Activated naive CD8-positive, alpha-beta T cell treated with anti-CD3 and anti-CD28 coated beads for 36 hours (primary cell): ENCODE measurements around the gene C1QTNF9B. TPM values are rescaled to one million over a fixed set of nuclear protein-coding genes. Genes with fewer than 3 reads are reported as not detected.
"Not testable (repeated sequence)": the region's sequence is repeated elsewhere in the genome, so short reads cannot be mapped to it uniquely, and the experiment has no call there.

ENCODE experiments used
- DNase-seq: peaks from one replicate; pipeline ENCODE4 v3.0.0; 2021
- H3K27ac Mint-ChIP-seq: one replicate; pipeline ENCODE4 v1.8.0; 2022; ENCODE audit warnings: mild to moderate bottlenecking, moderate library complexity, mixed read lengths
- H3K27me3 Mint-ChIP-seq: one replicate; pipeline ENCODE4 v1.8.0; 2022; ENCODE audit warnings: mild to moderate bottlenecking, mixed read lengths
- H3K36me3 Mint-ChIP-seq: one replicate; pipeline ENCODE4 v1.8.0; 2021; ENCODE audit warnings: mild to moderate bottlenecking, mixed read lengths
- H3K4me1 Mint-ChIP-seq: one replicate; pipeline ENCODE4 v1.8.0; 2021; ENCODE audit warnings: mixed read lengths
- H3K4me3 Mint-ChIP-seq: one replicate; pipeline ENCODE4 v1.8.0; 2022; ENCODE audit warnings: mild to moderate bottlenecking, moderate library complexity, mixed read lengths
- H3K9me3 Mint-ChIP-seq: one replicate; pipeline ENCODE4 v1.8.0; 2022; ENCODE audit warnings: mixed read lengths
- total RNA-seq, 2 experiments: library from RNA; stranded (reverse); gene quantifications; one replicate each; pipeline ENCODE4 v1.2.3, GENCODE V29; 2021

Gene C1QTNF9B
- total RNA-seq: not detected

- not testable (repeated sequence) for H3K27me3 Mint-ChIP-seq, H3K4me3 Mint-ChIP-seq, H3K36me3 Mint-ChIP-seq, H3K27ac Mint-ChIP-seq, H3K9me3 Mint-ChIP-seq, H3K4me1 Mint-ChIP-seq, DNase-seq
These were observed at the start of gene C1QTNF9B for GRCh38 chr13:23897452-23897919. Gene C1QTNF9B, minus strand, starts transcription at chr13:23897502.

- DNase-seq: no peak
- no peaks in the 10 kb centered on the region for H3K4me1 Mint-ChIP-seq
- H3K9me3 Mint-ChIP-seq: no peaks in the 10 kb centered on the region
- no peaks in the 10 kb centered on the region for H3K36me3 Mint-ChIP-seq
- H3K4me3 Mint-ChIP-seq: no peak overlapping the region
- H3K27ac Mint-ChIP-seq: no peak overlapping the region
- peaks cover 30% of the 10 kb centered on the region for H3K27me3 Mint-ChIP-seq
These were observed 49.6 kb upstream of the C1QTNF9B start for GRCh38 chr13:23946900-23947299.

GRCh38 chr13:23946067-23946466, 48.8 kb upstream of the C1QTNF9B start:
- H3K4me1 Mint-ChIP-seq: no peaks in the 10 kb centered on the region
- peaks cover 32% of the 10 kb centered on the region for H3K27me3 Mint-ChIP-seq
- no peaks in the 10 kb centered on the region for H3K9me3 Mint-ChIP-seq
- H3K4me3 Mint-ChIP-seq: no peak overlapping the region
- DNase-seq: no peak
- H3K36me3 Mint-ChIP-seq: no peaks in the 10 kb centered on the region
- no peak overlapping the region for H3K27ac Mint-ChIP-seq

- Mint-ChIP-seq H3K9me3 (no peaks in the 10 kb centered on the region), H3K36me3 (no peaks in the 10 kb centered on the region), H3K27me3 (peaks cover 34% of the 10 kb centered on the region), H3K4me1 (no peaks in the 10 kb centered on the region), H3K4me3 (no peak overlapping the region), H3K27ac (no peak overlapping the region)
- DNase-seq: no peak
These were observed 48.3 kb upstream of the C1QTNF9B start for GRCh38 chr13:23945612-23946011.

- Mint-ChIP-seq H3K36me3 (peaks cover 5% of the 10 kb centered on the region), H3K27ac (no peak overlapping the region), H3K9me3 (peaks cover 8% of the 10 kb centered on the region), H3K4me3 (no peak overlapping the region), H3K27me3 (peaks cover 50% of the 10 kb centered on the region), H3K4me1 (no peaks in the 10 kb centered on the region)
- DNase-seq: no peak
These were observed 43.9 kb upstream of the C1QTNF9B start for GRCh38 chr13:23941211-23941610.

- peaks cover 45% of the 10 kb centered on the region for H3K27me3 Mint-ChIP-seq
- not testable (repeated sequence) for H3K9me3 Mint-ChIP-seq, H3K4me1 Mint-ChIP-seq, H3K4me3 Mint-ChIP-seq, DNase-seq, H3K27ac Mint-ChIP-seq, H3K36me3 Mint-ChIP-seq
These were observed 42.4 kb upstream of the C1QTNF9B start for GRCh38 chr13:23939666-23940065.

GRCh38 chr13:23934520-23934919, 37.2 kb upstream of the C1QTNF9B start:
- Mint-ChIP-seq H3K27me3 (peaks cover 50% of the 10 kb centered on the region), H3K9me3 (peaks cover 7% of the 10 kb centered on the region), H3K27ac (no peak overlapping the region), H3K4me3 (no peak overlapping the region), H3K4me1 (no peaks in the 10 kb centered on the region), H3K36me3 (peaks cover 3% of the 10 kb centered on the region)
- DNase-seq: no peak

- Mint-ChIP-seq H3K36me3 (no peaks in the 10 kb centered on the region), H3K4me1 (no peaks in the 10 kb centered on the region), H3K9me3 (no peaks in the 10 kb centered on the region), H3K4me3 (no peak overlapping the region), H3K27ac (no peak overlapping the region), H3K27me3 (peaks cover 22% of the 10 kb centered on the region)
- DNase-seq: no peak
These were observed 31.7 kb upstream of the C1QTNF9B start for GRCh38 chr13:23928985-23929384.

- Mint-ChIP-seq H3K9me3 (no peaks in the 10 kb centered on the region), H3K4me3 (no peak overlapping the region), H3K27me3 (peaks cover 14% of the 10 kb centered on the region), H3K27ac (no peak overlapping the region), H3K4me1 (no peaks in the 10 kb centered on the region), H3K36me3 (no peaks in the 10 kb centered on the region)
- no peak for DNase-seq
These were observed 25.7 kb upstream of the C1QTNF9B start for GRCh38 chr13:23923031-23923430.

GRCh38 chr13:23922005-23922932, 25.0 kb upstream of the C1QTNF9B start:
- DNase-seq: no peak
- no peaks in the 10 kb centered on the region for H3K4me1 Mint-ChIP-seq
- H3K9me3 Mint-ChIP-seq: no peaks in the 10 kb centered on the region
- no peak overlapping the region for H3K27ac Mint-ChIP-seq
- peaks cover 20% of the 10 kb centered on the region for H3K27me3 Mint-ChIP-seq
- no peak overlapping the region for H3K4me3 Mint-ChIP-seq
- H3K36me3 Mint-ChIP-seq: no peaks in the 10 kb centered on the region

GRCh38 chr13:23921451-23921888, 24.2 kb upstream of the C1QTNF9B start:
- peaks cover 28% of the 10 kb centered on the region for H3K27me3 Mint-ChIP-seq
- H3K4me3 Mint-ChIP-seq: no peak overlapping the region
- H3K36me3 Mint-ChIP-seq: no peaks in the 10 kb centered on the region
- no peak overlapping the region for H3K27ac Mint-ChIP-seq
- no peaks in the 10 kb centered on the region for H3K4me1 Mint-ChIP-seq
- H3K9me3 Mint-ChIP-seq: no peaks in the 10 kb centered on the region
- DNase-seq: no peak

GRCh38 chr13:23919006-23919405, 21.7 kb upstream of the C1QTNF9B start:
- H3K4me3 Mint-ChIP-seq: no peak overlapping the region
- no peaks in the 10 kb centered on the region for H3K36me3 Mint-ChIP-seq
- H3K4me1 Mint-ChIP-seq: no peaks in the 10 kb centered on the region
- no peak for DNase-seq
- H3K27me3 Mint-ChIP-seq: peaks cover 42% of the 10 kb centered on the region
- no peak overlapping the region for H3K27ac Mint-ChIP-seq
- no peaks in the 10 kb centered on the region for H3K9me3 Mint-ChIP-seq

GRCh38 chr13:23918208-23918607, 20.9 kb upstream of the C1QTNF9B start:
- H3K27me3 Mint-ChIP-seq: peaks cover 40% of the 10 kb centered on the region
- H3K36me3 Mint-ChIP-seq: no peaks in the 10 kb centered on the region
- H3K9me3 Mint-ChIP-seq: no peaks in the 10 kb centered on the region
- no peak overlapping the region for H3K27ac Mint-ChIP-seq
- H3K4me3 Mint-ChIP-seq: no peak overlapping the region
- H3K4me1 Mint-ChIP-seq: no peaks in the 10 kb centered on the region
- no peak for DNase-seq

- Mint-ChIP-seq H3K36me3 (no peaks in the 10 kb centered on the region), H3K4me1 (peaks cover 8% of the 10 kb centered on the region), H3K27me3 (peaks cover 32% of the 10 kb centered on the region), H3K4me3 (no peak overlapping the region), H3K9me3 (no peaks in the 10 kb centered on the region), H3K27ac (no peak overlapping the region)
- DNase-seq: no peak
These were observed 18.0 kb upstream of the C1QTNF9B start for GRCh38 chr13:23915308-23915707.

GRCh38 chr13:23912469-23912868, 15.2 kb upstream of the C1QTNF9B start:
- no peak overlapping the region for H3K4me3 Mint-ChIP-seq
- peaks cover 30% of the 10 kb centered on the region for H3K27me3 Mint-ChIP-seq
- peaks cover 8% of the 10 kb centered on the region for H3K4me1 Mint-ChIP-seq
- no peaks in the 10 kb centered on the region for H3K36me3 Mint-ChIP-seq
- H3K9me3 Mint-ChIP-seq: no peaks in the 10 kb centered on the region
- H3K27ac Mint-ChIP-seq: no peak overlapping the region
- no peak for DNase-seq

GRCh38 chr13:23909606-23910005, 12.3 kb upstream of the C1QTNF9B start:
- Mint-ChIP-seq H3K27me3 (peaks cover 17% of the 10 kb centered on the region), H3K4me1 (peaks cover 8% of the 10 kb centered on the region), H3K9me3 (no peaks in the 10 kb centered on the region), H3K27ac (no peak overlapping the region), H3K36me3 (no peaks in the 10 kb centered on the region), H3K4me3 (no peak overlapping the region)
- DNase-seq: no peak
